Neural cell (in vitro differentiated cells): ENCODE measurements around the gene CDC73. TPM values are rescaled to one million over a fixed set of nuclear protein-coding genes. Genes with fewer than 3 reads are reported as not detected.

Source experiments
- H2AFZ ChIP-seq: fragments of 200-600, 300-800 bp; sonication (generic), shearing (Covaris generic); 2 replicates; pipeline ENCODE4 v1.6.0; 2014; ENCODE audit warnings: low read depth, mild to moderate bottlenecking, antibody characterized with exemption, low read length, moderate library complexity
- H3F3A ChIP-seq: fragments of 200-600 bp; shearing (Covaris generic); 2 replicates; pipeline ENCODE4 v1.6.1; 2016; ENCODE audit warnings: mild to moderate bottlenecking, moderate library complexity, mixed read lengths, antibody characterized with exemption, low read length; ENCODE audit not compliant: insufficient read depth, poor library complexity, severe bottlenecking
- H3K27ac ChIP-seq: fragments of 200-600, 300-800 bp; sonication (generic), shearing (Covaris generic); 2 replicates; pipeline ENCODE4 v1.5.1; 2014; ENCODE audit warnings: mild to moderate bottlenecking, low read length, moderate library complexity
- H3K27me3 ChIP-seq: fragments of 300-800, 200-600 bp; sonication (generic), shearing (Covaris generic); 2 replicates; pipeline ENCODE4 v1.6.0; 2014; ENCODE audit warnings: mild to moderate bottlenecking, low read depth, low read length, moderate library complexity; ENCODE audit not compliant: insufficient read depth
- H3K36me3 ChIP-seq: fragments of 300-800, 200-600 bp; sonication (generic), shearing (Covaris generic); 2 replicates; pipeline ENCODE4 v1.5.1; 2014; ENCODE audit warnings: mild to moderate bottlenecking, antibody characterized with exemption, low read length, moderate library complexity; ENCODE audit not compliant: insufficient read depth
- H3K4me2 ChIP-seq: fragments of 300-800, 200-600 bp; sonication (generic), shearing (Covaris generic); 2 replicates; pipeline ENCODE4 v1.6.0; 2014; ENCODE audit warnings: mild to moderate bottlenecking, low read length
- H3K4me3 ChIP-seq: fragments of 300-800, 200-600 bp; sonication (generic), shearing (Covaris generic); 2 replicates; pipeline ENCODE4 v1.5.1; 2014; ENCODE audit warnings: mild to moderate bottlenecking, low read length, moderate library complexity
- H3K79me2 ChIP-seq: fragments of 200-600 bp; shearing (Covaris generic); replicated peaks from 2 replicates; pipeline ENCODE4 v1.6.0; 2014; ENCODE audit warnings: mild to moderate bottlenecking, low read length, moderate library complexity; ENCODE audit not compliant: insufficient read depth
- H3K9ac ChIP-seq: fragments of 300-800, 200-600 bp; sonication (generic), shearing (Covaris generic); 2 replicates; pipeline ENCODE4 v1.6.1; 2016; ENCODE audit warnings: mild to moderate bottlenecking, low read length, mixed read lengths
- H3K9me2 ChIP-seq: fragments of 200-600 bp; shearing (Covaris generic); 2 replicates; pipeline ENCODE4 v1.6.1; 2016; ENCODE audit warnings: mild to moderate bottlenecking, low read length, mixed read lengths; ENCODE audit not compliant: insufficient read depth
- H3K9me3 ChIP-seq: fragments of 200-600, 300-800 bp; sonication (generic), shearing (Covaris generic); 2 replicates; pipeline ENCODE4 v1.6.1; 2016; ENCODE audit warnings: mild to moderate bottlenecking, mixed run types, low read length, moderate library complexity, mixed read lengths
- H4K20me1 ChIP-seq: fragments of 200-600 bp; shearing (Covaris generic); 2 replicates; pipeline ENCODE4 v1.6.1; 2016; ENCODE audit warnings: mild to moderate bottlenecking, mixed run types; ENCODE audit not compliant: insufficient read depth
- EP300 ChIP-seq: fragments of 450-650 bp; conservative IDR thresholded peaks from 2 replicates; pipeline ENCODE4 v1.6.1; 2014; ENCODE audit warnings: antibody characterized with exemption, mild to moderate bottlenecking, moderate library complexity; ENCODE audit not compliant: poor library complexity, severe bottlenecking
- EZH2 ChIP-seq: fragments of 200-600, 300-800 bp; shearing (Covaris generic), sonication (generic); IDR thresholded peaks from 2 replicates; pipeline ENCODE4 v1.6.1; 2014; ENCODE audit warnings: antibody characterized with exemption, low read length, borderline replicate concordance, mild to moderate bottlenecking; ENCODE audit not compliant: insufficient read depth, poor library complexity, severe bottlenecking
- MXI1 ChIP-seq: fragments of 450-650 bp; conservative IDR thresholded peaks from 2 replicates; pipeline ENCODE4 v1.6.1; 2014; ENCODE audit warnings: antibody characterized with exemption, mild to moderate bottlenecking; ENCODE audit not compliant: poor library complexity, severe bottlenecking
- POLR2AphosphoS5 ChIP-seq: IDR thresholded peaks from 2 replicates; pipeline ENCODE4 v1.6.1; 2012
- RAD21 ChIP-seq: fragments of 450-650 bp; conservative IDR thresholded peaks from 2 replicates; pipeline ENCODE4 v1.6.1; 2014; ENCODE audit warnings: antibody characterized with exemption, mild to moderate bottlenecking, moderate library complexity
- SMC3 ChIP-seq: fragments of 450-650 bp; conservative IDR thresholded peaks from 2 replicates; pipeline ENCODE4 v1.6.1; 2014; ENCODE audit warnings: antibody characterized with exemption, mild to moderate bottlenecking, moderate library complexity; ENCODE audit not compliant: poor library complexity
- TAF1 ChIP-seq: IDR thresholded peaks from 2 replicates; pipeline ENCODE4 v1.6.1; 2012; ENCODE audit warnings: low read depth
- polyA plus RNA-seq: library from polyadenylated mRNA; depleted of rRNA; stranded (reverse); fragments of >200 nt; gene quantifications from 2 replicates; pipeline ENCODE4 v1.2.3, GENCODE V29; 2014
- TF ChIP-seq, protein P1 (sequence below): IDR thresholded peaks from 2 replicates; pipeline ENCODE4 v1.6.1; 2012; ENCODE audit warnings: borderline replicate concordance
- TF ChIP-seq, protein P2 (sequence below): fragments of 450-650 bp; IDR thresholded peaks from 2 replicates; pipeline ENCODE4 v1.5.1; 2014; ENCODE audit warnings: antibody characterized with exemption, mild to moderate bottlenecking, moderate library complexity; ENCODE audit not compliant: poor library complexity, severe bottlenecking

Gene CDC73
- polyA plus RNA-seq, 1 donor from 2014 or later = 11.9 TPM

DNA sequence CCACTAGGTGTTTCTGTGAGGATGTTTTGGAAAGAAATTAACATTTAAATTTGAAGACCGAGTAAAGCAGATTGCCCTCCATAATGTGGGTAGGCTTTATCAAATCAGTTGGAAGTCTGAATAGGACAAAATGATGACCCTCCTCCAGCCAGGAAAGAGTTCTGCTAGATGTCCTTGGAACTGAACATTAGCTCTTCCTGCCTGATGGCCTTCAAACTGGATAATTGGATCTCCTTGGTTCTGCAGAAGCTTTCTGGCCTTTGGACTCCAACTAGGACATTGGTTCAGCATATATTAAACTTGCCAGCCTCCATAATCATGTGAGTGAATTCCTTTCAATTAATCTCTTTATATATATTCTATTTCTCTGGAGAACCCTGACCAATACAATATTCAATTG, 12.2 kb upstream of the CDC73 start:
- Histone ChIP-seq H3K36me3 (no peaks in the 10 kb centered on the region), H3K4me3 (no peak overlapping the region), H3K9me2 (no peaks in the 10 kb centered on the region), H3K4me2 (no peak overlapping the region), H3K27me3 (no peaks in the 10 kb centered on the region), H3K9me3 (no peaks in the 10 kb centered on the region), H2AFZ (no peak overlapping the region), H4K20me1 (no peaks in the 10 kb centered on the region), H3K79me2 (no peaks in the 10 kb centered on the region), H3F3A (peaks cover 5% of the 10 kb centered on the region), H3K27ac (no peak overlapping the region), H3K9ac (no peak overlapping the region)
- no peak for TF ChIP-seq SMC3
- no peak for TF ChIP-seq POLR2AphosphoS5
- TF ChIP-seq, protein P1, sequence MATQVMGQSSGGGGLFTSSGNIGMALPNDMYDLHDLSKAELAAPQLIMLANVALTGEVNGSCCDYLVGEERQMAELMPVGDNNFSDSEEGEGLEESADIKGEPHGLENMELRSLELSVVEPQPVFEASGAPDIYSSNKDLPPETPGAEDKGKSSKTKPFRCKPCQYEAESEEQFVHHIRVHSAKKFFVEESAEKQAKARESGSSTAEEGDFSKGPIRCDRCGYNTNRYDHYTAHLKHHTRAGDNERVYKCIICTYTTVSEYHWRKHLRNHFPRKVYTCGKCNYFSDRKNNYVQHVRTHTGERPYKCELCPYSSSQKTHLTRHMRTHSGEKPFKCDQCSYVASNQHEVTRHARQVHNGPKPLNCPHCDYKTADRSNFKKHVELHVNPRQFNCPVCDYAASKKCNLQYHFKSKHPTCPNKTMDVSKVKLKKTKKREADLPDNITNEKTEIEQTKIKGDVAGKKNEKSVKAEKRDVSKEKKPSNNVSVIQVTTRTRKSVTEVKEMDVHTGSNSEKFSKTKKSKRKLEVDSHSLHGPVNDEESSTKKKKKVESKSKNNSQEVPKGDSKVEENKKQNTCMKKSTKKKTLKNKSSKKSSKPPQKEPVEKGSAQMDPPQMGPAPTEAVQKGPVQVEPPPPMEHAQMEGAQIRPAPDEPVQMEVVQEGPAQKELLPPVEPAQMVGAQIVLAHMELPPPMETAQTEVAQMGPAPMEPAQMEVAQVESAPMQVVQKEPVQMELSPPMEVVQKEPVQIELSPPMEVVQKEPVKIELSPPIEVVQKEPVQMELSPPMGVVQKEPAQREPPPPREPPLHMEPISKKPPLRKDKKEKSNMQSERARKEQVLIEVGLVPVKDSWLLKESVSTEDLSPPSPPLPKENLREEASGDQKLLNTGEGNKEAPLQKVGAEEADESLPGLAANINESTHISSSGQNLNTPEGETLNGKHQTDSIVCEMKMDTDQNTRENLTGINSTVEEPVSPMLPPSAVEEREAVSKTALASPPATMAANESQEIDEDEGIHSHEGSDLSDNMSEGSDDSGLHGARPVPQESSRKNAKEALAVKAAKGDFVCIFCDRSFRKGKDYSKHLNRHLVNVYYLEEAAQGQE = no peak
- no peak for TF ChIP-seq EP300
- TF ChIP-seq, protein P2, sequence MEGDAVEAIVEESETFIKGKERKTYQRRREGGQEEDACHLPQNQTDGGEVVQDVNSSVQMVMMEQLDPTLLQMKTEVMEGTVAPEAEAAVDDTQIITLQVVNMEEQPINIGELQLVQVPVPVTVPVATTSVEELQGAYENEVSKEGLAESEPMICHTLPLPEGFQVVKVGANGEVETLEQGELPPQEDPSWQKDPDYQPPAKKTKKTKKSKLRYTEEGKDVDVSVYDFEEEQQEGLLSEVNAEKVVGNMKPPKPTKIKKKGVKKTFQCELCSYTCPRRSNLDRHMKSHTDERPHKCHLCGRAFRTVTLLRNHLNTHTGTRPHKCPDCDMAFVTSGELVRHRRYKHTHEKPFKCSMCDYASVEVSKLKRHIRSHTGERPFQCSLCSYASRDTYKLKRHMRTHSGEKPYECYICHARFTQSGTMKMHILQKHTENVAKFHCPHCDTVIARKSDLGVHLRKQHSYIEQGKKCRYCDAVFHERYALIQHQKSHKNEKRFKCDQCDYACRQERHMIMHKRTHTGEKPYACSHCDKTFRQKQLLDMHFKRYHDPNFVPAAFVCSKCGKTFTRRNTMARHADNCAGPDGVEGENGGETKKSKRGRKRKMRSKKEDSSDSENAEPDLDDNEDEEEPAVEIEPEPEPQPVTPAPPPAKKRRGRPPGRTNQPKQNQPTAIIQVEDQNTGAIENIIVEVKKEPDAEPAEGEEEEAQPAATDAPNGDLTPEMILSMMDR = no peak
- no peak for TF ChIP-seq RAD21
- TF ChIP-seq MXI1 = no peak
- no peak for TF ChIP-seq EZH2
- no peak for TF ChIP-seq TAF1

DNA sequence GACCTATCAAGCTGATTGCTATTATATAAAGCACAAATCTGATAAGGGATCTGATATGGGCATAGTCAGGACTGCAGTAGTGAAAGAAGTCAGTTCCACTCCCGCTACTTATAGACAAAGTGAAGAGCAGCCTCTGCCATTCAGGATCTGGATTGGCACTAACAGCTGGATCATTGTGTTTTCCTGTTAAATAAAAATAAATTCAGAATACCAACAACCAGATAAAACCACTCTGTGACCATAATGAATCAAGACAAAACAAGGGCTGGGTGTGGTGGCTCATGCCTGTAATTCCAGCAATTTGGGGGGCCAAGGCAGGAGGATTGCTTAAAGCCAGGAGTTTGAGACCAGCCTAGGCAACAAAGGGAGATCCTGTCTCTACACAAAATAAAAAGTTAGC, 11.6 kb upstream of the CDC73 start:
- peaks cover 5% of the 10 kb centered on the region for H3F3A ChIP-seq
- H3K9me3 ChIP-seq = no peaks in the 10 kb centered on the region
- no peaks in the 10 kb centered on the region for H3K36me3 ChIP-seq
- no peak overlapping the region for H3K4me2 ChIP-seq
- no peaks in the 10 kb centered on the region for H3K79me2 ChIP-seq
- H3K27ac ChIP-seq = no peak overlapping the region
- TF ChIP-seq EP300 (no peak), POLR2AphosphoS5 (no peak), RAD21 (no peak), TAF1 (no peak), MXI1 (no peak), EZH2 (no peak), SMC3 (no peak)
- TF ChIP-seq, protein P1 = no peak
- TF ChIP-seq, protein P2 = no peak
- no peak overlapping the region for H3K4me3 ChIP-seq
- no peaks in the 10 kb centered on the region for H3K9me2 ChIP-seq
- no peak overlapping the region for H3K9ac ChIP-seq
- no peak overlapping the region for H2AFZ ChIP-seq
- no peaks in the 10 kb centered on the region for H3K27me3 ChIP-seq
- H4K20me1 ChIP-seq = no peaks in the 10 kb centered on the region
